NCI-H1105 (cell line): Measurements from ENCODE around the gene ATG3.
"Not testable (repeated sequence)": the region's sequence is repeated elsewhere in the genome, so short reads cannot be mapped to it uniquely, and the experiment has no call there.

Experiments used
- DNase-seq: peaks from one replicate; lab custom pipeline; 2025; lab: John Stamatoyannopoulos, UW

ATG3 gene

GRCh38 chr3:112560721-112561483 is 860 bp downstream of the ATG3 start:
- DNase-seq = peak; percentile 49

GRCh38 chr3:112560307-112560706 is 1.5 kb downstream of the ATG3 start:
- no peak for DNase-seq

GRCh38 chr3:112557976-112558375 is 3.8 kb downstream of the ATG3 start:
- DNase-seq = no peak

- no peak for DNase-seq
Measured at GRCh38 chr3:112555535-112556170, 6.1 kb downstream of the ATG3 start.

- DNase-seq = no peak
Measured at GRCh38 chr3:112550859-112551258, 10.9 kb downstream of the ATG3 start.

GRCh38 chr3:112546216-112546759 is 15.5 kb downstream of the ATG3 start:
- DNase-seq = no peak

- no peak for DNase-seq
Measured at GRCh38 chr3:112539825-112540650, 21.7 kb downstream of the ATG3 start.

- no peak for DNase-seq
Measured at GRCh38 chr3:112531358-112531781, 30.4 kb downstream of the ATG3 start.

GRCh38 chr3:112530573-112530972 is 31.2 kb downstream of the ATG3 start:
- no peak for DNase-seq

GRCh38 chr3:112524127-112524526 is 37.6 kb downstream of the ATG3 start:
- not testable (repeated sequence) for DNase-seq

- peak; percentile 41 for DNase-seq
Measured at GRCh38 chr3:112519424-112520001, 42.2 kb downstream of the ATG3 start.

- DNase-seq = not testable (repeated sequence)
Measured at GRCh38 chr3:112518970-112519369, 42.8 kb downstream of the ATG3 start.

- DNase-seq = no peak
Measured at GRCh38 chr3:112514527-112515128, 47.1 kb downstream of the ATG3 start.

GRCh38 chr3:112512320-112512719 is 49.4 kb downstream of the ATG3 start:
- DNase-seq = no peak

- DNase-seq = no peak
Measured at GRCh38 chr3:112508860-112509259, 52.9 kb downstream of the ATG3 start.

- DNase-seq = no peak
Measured at GRCh38 chr3:112508261-112508660, 53.5 kb downstream of the ATG3 start.

GRCh38 chr3:112505907-112506306 is 55.9 kb downstream of the ATG3 start:
- DNase-seq = no peak

- DNase-seq = no peak
Measured at GRCh38 chr3:112504123-112504522, 57.6 kb downstream of the ATG3 start.

GRCh38 chr3:112503304-112503972 is 58.3 kb downstream of the ATG3 start:
- no peak for DNase-seq

- DNase-seq = no peak
Measured at GRCh38 chr3:112500621-112501020, 61.1 kb downstream of the ATG3 start.
